Cerebellar nuclear complex (tissue), 1 donor: Measurements from ENCODE around the gene HIVEP2.
"Not testable (repeated sequence)": the region's sequence is repeated elsewhere in the genome, so short reads cannot be mapped to it uniquely, and the experiment has no call there.

Experiments
- DNase-seq, 2 experiments: peaks; one replicate each; lab custom pipeline; 2025; lab: John Stamatoyannopoulos, UW

The HIVEP2 gene

GRCh38 chr6:142945049-142945445 lies at the start of gene HIVEP2:
HIVEP2 (minus strand) TSS chr6:142945176; CDS start chr6:142774738, 170,438 bp downstream.
- no peak for DNase-seq

GRCh38 chr6:142993977-142994376 lies 49.0 kb upstream of the HIVEP2 start:
- no peak for DNase-seq

- DNase-seq: no peak
Measured at GRCh38 chr6:142987490-142987889, 42.5 kb upstream of the HIVEP2 start.

GRCh38 chr6:142985281-142985680 lies 40.3 kb upstream of the HIVEP2 start:
- no peak for DNase-seq

- no peak for DNase-seq
Measured at GRCh38 chr6:142984386-142984785, 39.4 kb upstream of the HIVEP2 start.

GRCh38 chr6:142975365-142975764 lies 30.4 kb upstream of the HIVEP2 start:
- no peak for DNase-seq

- not testable (repeated sequence) for DNase-seq
Measured at GRCh38 chr6:142970941-142971340, 26.0 kb upstream of the HIVEP2 start.

- no peak for DNase-seq
Measured at GRCh38 chr6:142968601-142969000, 23.6 kb upstream of the HIVEP2 start.

- DNase-seq: no peak
Measured at GRCh38 chr6:142966294-142966693, 21.3 kb upstream of the HIVEP2 start.

- no peak for DNase-seq
Measured at GRCh38 chr6:142965164-142965563, 20.2 kb upstream of the HIVEP2 start.

GRCh38 chr6:142960098-142960497 lies 15.1 kb upstream of the HIVEP2 start:
- no peak for DNase-seq

GRCh38 chr6:142958343-142958742 lies 13.4 kb upstream of the HIVEP2 start:
- no peak for DNase-seq

GRCh38 chr6:142956726-142957125 lies 11.8 kb upstream of the HIVEP2 start:
- no peak for DNase-seq

GRCh38 chr6:142954844-142955243 lies 9.9 kb upstream of the HIVEP2 start:
- no peak for DNase-seq

- DNase-seq: no peak
Measured at GRCh38 chr6:142953373-142954273, 8.6 kb upstream of the HIVEP2 start.

GRCh38 chr6:142952614-142953013 lies 7.6 kb upstream of the HIVEP2 start:
- DNase-seq: no peak

- no peak for DNase-seq
Measured at GRCh38 chr6:142950291-142950690, 5.3 kb upstream of the HIVEP2 start.

GRCh38 chr6:142947714-142948480 lies 2.9 kb upstream of the HIVEP2 start:
- DNase-seq: no peak

GRCh38 chr6:142946924-142947713 lies 2.1 kb upstream of the HIVEP2 start:
- peak in 1 of 2 experiments; percentile 18 for DNase-seq

- peak; percentile 87 to 89 for DNase-seq
Measured at GRCh38 chr6:142946181-142946923, 1.4 kb upstream of the HIVEP2 start.

GRCh38 chr6:142945446-142946180 lies 637 bp upstream of the HIVEP2 start:
- DNase-seq: no peak
